ENCODE data around the gene SOX6. TPM values are rescaled to one million over a fixed set of nuclear protein-coding genes. Genes with fewer than 3 reads are reported as not detected.

Gene SOX6
- total and polyA plus RNA-seq, 2 experiments from 2014 or later, result 0.03 to 0.66 TPM

GRCh38 chr11:15981292-15981691, 375.1 kb downstream of the SOX6 start:
- H3K27me3 ChIP-seq (ENCODE audit: insufficient read depth), result peaks cover 11% of the 10 kb centered on the region; the same call in 1 of the 2 replicates
- no peak overlapping the region for H3K4me3 ChIP-seq
- H3K27ac ChIP-seq (ENCODE audit: low read depth), result no peak overlapping the region
- Mint-ChIP-seq H3K27me3 (ENCODE audit: insufficient read depth, low read depth, poor library complexity) (peaks cover 2% of the 10 kb centered on the region), H3K4me1 (peaks cover 8% of the 10 kb centered on the region), H3K27ac (no peak overlapping the region), H3K4me3 (no peak overlapping the region), H3K9me3 (no peaks in the 10 kb centered on the region), H3K36me3 (ENCODE audit: low read depth) (no peaks in the 10 kb centered on the region)
- no peak overlapping the region for H2AFZ ChIP-seq
- no peaks in the 10 kb centered on the region for H3K4me1 ChIP-seq (ENCODE audit: insufficient read depth)
- TF ChIP-seq CREB1 (CRISPR knock-in tag; IDR thresholded peaks at IDR 0.05; ENCODE audit: low read depth) (no peak), STAT1 (IDR thresholded peaks at IDR 0.05; ENCODE audit: unreplicated experiment) (no peak), ZNF114 (CRISPR knock-in tag; IDR thresholded peaks at IDR 0.05) (no peak)
- no peaks in the 10 kb centered on the region for H3F3A ChIP-seq (replicated peaks; ENCODE audit: low read depth)
- ATAC-seq, result no peak
- no peaks in the 10 kb centered on the region for H4K20me1 ChIP-seq (replicated peaks; ENCODE audit: insufficient read depth)
- H3K36me3 ChIP-seq (ENCODE audit: insufficient read depth), result no peaks in the 10 kb centered on the region
- no peak for DNase-seq (ENCODE audit: low spot score)
- no peaks in the 10 kb centered on the region for H3K9me2 ChIP-seq (ENCODE audit: insufficient read depth)
- H3K4me2 ChIP-seq, result no peak overlapping the region
- H3K79me2 ChIP-seq (replicated peaks; ENCODE audit: insufficient read depth), result no peaks in the 10 kb centered on the region

- Mint-ChIP-seq H3K4me1 (no peaks in the 10 kb centered on the region), H3K4me3 (no peak overlapping the region), H3K27ac (no peak overlapping the region), H3K9me3 (no peaks in the 10 kb centered on the region), H3K27me3 (ENCODE audit: insufficient read depth, low read depth, poor library complexity) (peaks cover 2% of the 10 kb centered on the region), H3K36me3 (ENCODE audit: low read depth) (no peaks in the 10 kb centered on the region)
- ATAC-seq (no peak), DNase-seq (ENCODE audit: low spot score) (no peak)
- Histone ChIP-seq H3K27ac (ENCODE audit: low read depth) (no peak overlapping the region), H3K4me1 (ENCODE audit: insufficient read depth) (no peaks in the 10 kb centered on the region), H3K27me3 (ENCODE audit: insufficient read depth) (peaks cover 3% of the 10 kb centered on the region; the same call in 1 of the 2 replicates), H4K20me1 (replicated peaks; ENCODE audit: insufficient read depth) (no peaks in the 10 kb centered on the region), H3K4me3 (no peak overlapping the region), H3F3A (replicated peaks; ENCODE audit: low read depth) (no peaks in the 10 kb centered on the region), H3K36me3 (ENCODE audit: insufficient read depth) (no peaks in the 10 kb centered on the region), H3K9me2 (ENCODE audit: insufficient read depth) (no peaks in the 10 kb centered on the region), H3K4me2 (no peak overlapping the region), H3K79me2 (replicated peaks; ENCODE audit: insufficient read depth) (no peaks in the 10 kb centered on the region), H2AFZ (no peak overlapping the region)
- TF ChIP-seq ZNF331 (CRISPR knock-in tag; IDR thresholded peaks at IDR 0.05; ENCODE audit: low read depth) (no peak), ZNF114 (CRISPR knock-in tag; IDR thresholded peaks at IDR 0.05) (no peak), ETS1 (IDR thresholded peaks at IDR 0.05) (no peak), EZH2 (IDR thresholded peaks at IDR 0.05; ENCODE audit: low read depth, unreplicated experiment) (no peak), ZNF462 (CRISPR knock-in tag; IDR thresholded peaks at IDR 0.05) (no peak), POLR2AphosphoS5 (IDR thresholded peaks at IDR 0.05; ENCODE audit: low read depth) (no peak), STAT1 (IDR thresholded peaks at IDR 0.05; ENCODE audit: unreplicated experiment) (no peak), NANOG (IDR thresholded peaks at IDR 0.05; ENCODE audit: borderline replicate concordance) (no peak), REST (IDR thresholded peaks at IDR 0.05; ENCODE audit: unreplicated experiment) (no peak)
Observed at GRCh38 chr11:15977116-15977515, 379.2 kb downstream of the SOX6 start.

Measured in GM23338 (cell line).